Activated CD4-positive, alpha-beta memory T cell treated with anti-CD3 and anti-CD28 coated beads for 36 hours (primary cell): Measurements from ENCODE around the gene DGKA. TPM values are rescaled to one million over a fixed set of nuclear protein-coding genes. Genes with fewer than 3 reads are reported as not detected.
"Not testable (repeated sequence)": the region's sequence is repeated elsewhere in the genome, so short reads cannot be mapped to it uniquely, and the experiment has no call there.

Experiments used
- CTCF ChIA-PET: fragments of 350-600 bp; sonication (Branson Sonifier 250); formaldehyde crosslinking; loops from one replicate; lab custom pipeline; 2021; ENCODE audit warnings: antibody characterized with exemption, inconsistent platforms; lab: Charles Lee
- POLR2A ChIA-PET: fragments of 350-600 bp; sonication (Branson Sonifier 250); formaldehyde crosslinking; loops from one replicate; lab custom pipeline; 2021; ENCODE audit warnings: antibody characterized with exemption; lab: Charles Lee
- DNase-seq: peaks from one replicate; pipeline ENCODE4 v3.0.0-alpha.2; 2020
- H3K27ac Mint-ChIP-seq: one replicate; pipeline ENCODE4 v1.8.0; 2021; ENCODE audit warnings: mixed read lengths
- H3K27me3 Mint-ChIP-seq: one replicate; pipeline ENCODE4 v1.8.0; 2021; ENCODE audit warnings: mixed read lengths
- H3K36me3 Mint-ChIP-seq: one replicate; pipeline ENCODE4 v1.8.0; 2021; ENCODE audit warnings: mixed read lengths
- H3K4me1 Mint-ChIP-seq: one replicate; pipeline ENCODE4 v1.8.0; 2021; ENCODE audit warnings: low read depth, mixed read lengths
- H3K4me3 Mint-ChIP-seq: one replicate; pipeline ENCODE4 v1.8.0; 2021; ENCODE audit warnings: mild to moderate bottlenecking, mixed read lengths
- H3K9me3 Mint-ChIP-seq: one replicate; pipeline ENCODE4 v1.8.0; 2021; ENCODE audit warnings: mixed read lengths
- intact Hi-C: fragments of 100-400 bp; cut with micrococcal nuclease; formaldehyde crosslinking; loops from one replicate; pipeline ENCODE4 v1.15.1; 2023
- total RNA-seq, 2 experiments: library from RNA; stranded (reverse); gene quantifications; one replicate each; pipeline ENCODE4 v1.2.3, GENCODE V29; 2021

The DGKA gene
- total RNA-seq, 2 experiments from 2014 or later, result 348 to 383 TPM

DNA sequence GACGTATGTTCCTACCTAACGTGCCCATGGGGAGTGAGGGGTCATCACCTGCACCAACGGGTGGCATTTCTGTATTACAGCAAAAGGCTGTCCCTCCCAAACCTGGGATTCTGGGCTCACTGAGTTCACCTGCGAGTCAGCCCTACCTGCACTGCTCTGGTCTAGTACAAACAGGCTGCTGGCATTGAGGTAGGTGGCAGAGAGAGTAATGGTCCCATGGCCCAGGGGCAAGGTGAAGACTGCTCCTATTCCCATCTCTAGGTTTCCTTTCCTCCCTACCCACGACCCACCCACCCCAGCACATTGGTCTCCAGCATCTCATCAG, 66.5 kb downstream of the DGKA start:
- no peak for DNase-seq
- Mint-ChIP-seq H3K4me1 (peaks cover 19% of the 10 kb centered on the region), H3K36me3 (peaks cover 3% of the 10 kb centered on the region), H3K4me3 (peak overlapping the region; percentile 60), H3K9me3 (no peaks in the 10 kb centered on the region), H3K27ac (no peak overlapping the region), H3K27me3 (peaks cover 5% of the 10 kb centered on the region)
- CTCF ChIA-PET, result interaction anchor here (0.6 to 6.0 kb wide), 11 partner anchors 10 to 107 kb away, joined by 3 to 102 read pairs (median 22); partner anchors contain the start of genes IKZF4, PA2G4 and RAB5B
- POLR2A ChIA-PET, result interaction anchor here (1.0 to 1.3 kb wide), 3 partner anchors 10 to 49 kb away, joined by 3 to 4 read pairs (median 3); no protein-coding TSS in a partner anchor
- intact Hi-C loops, result loop anchor here (5.0 kb wide), 1 partner anchor 105 kb away; the partner anchor contains the start of gene PA2G4

DNA sequence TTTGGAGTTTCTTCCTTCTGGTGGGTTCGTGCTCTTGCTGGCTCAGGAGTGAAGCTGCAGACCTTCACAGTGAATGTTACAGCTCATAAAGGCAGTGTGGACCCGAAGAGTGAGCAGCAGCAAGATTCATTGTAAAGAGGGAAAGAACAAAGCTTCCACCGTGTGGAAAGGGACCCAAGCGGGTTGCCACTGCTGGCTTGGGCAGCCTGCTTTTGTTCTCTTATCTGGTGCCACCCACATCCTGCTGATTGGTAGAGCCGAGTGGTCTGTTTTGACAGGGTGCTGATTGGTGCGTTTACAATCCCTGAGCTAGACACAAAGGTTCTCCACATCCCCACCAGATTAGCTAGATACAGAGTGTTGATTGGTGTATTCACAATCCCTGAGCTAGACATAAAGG, 68.6 kb downstream of the DGKA start:
- peak; percentile 25 for DNase-seq
- H3K36me3 Mint-ChIP-seq, H3K9me3 Mint-ChIP-seq, H3K27ac Mint-ChIP-seq, H3K4me3 Mint-ChIP-seq, H3K27me3 Mint-ChIP-seq: not testable (repeated sequence)
- ChIA-PET CTCF (interaction anchor here (0.6 to 6.0 kb wide), 5 partner anchors 17 to 132 kb away, joined by 3 to 102 read pairs (median 3); no protein-coding TSS in a partner anchor), POLR2A (interaction anchor here (1.2 kb wide), 1 partner anchor 9 kb away, joined by 5 read pairs; no protein-coding TSS in a partner anchor)
- H3K4me1 Mint-ChIP-seq, result peaks cover 19% of the 10 kb centered on the region
- intact Hi-C loops, result loop anchor here (5.0 kb wide), 1 partner anchor 103 kb away; the partner anchor contains the start of gene PA2G4

DNA sequence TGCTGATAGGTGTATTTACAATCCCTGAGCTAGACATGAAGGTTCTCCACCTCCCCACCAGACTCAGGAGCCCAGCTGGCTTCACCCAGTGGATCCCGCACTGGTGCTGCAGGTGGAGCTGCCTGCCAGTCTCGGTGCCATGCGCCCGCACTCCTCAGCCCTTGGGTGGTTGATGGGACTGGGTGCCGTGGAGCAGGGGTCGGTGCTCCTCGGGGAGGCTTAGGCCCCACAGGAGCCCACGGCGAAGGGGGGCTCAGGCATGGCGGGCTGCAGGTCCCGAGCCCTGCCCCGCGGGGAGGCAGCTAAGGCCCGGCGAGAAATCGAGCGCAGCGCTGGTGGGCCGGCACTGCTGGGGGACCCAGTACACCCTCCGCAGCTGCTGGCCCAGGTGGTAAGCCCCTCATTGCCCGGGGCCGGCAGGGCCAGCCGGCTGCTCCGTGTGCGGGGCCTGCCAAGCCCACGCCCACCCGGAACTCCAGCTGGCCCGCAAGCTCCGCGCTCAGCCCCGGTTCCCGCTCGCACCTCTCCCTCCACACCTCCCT, 69.1 kb downstream of the DGKA start:
- not testable (repeated sequence) for H3K36me3 Mint-ChIP-seq, H3K4me3 Mint-ChIP-seq, DNase-seq, H3K27ac Mint-ChIP-seq, H3K9me3 Mint-ChIP-seq, H3K27me3 Mint-ChIP-seq
- intact Hi-C loops, result loop anchor here (5.0 kb wide), 1 partner anchor 102 kb away; the partner anchor contains the start of gene PA2G4
- ChIA-PET POLR2A (interaction anchor here (1.2 kb wide), 1 partner anchor 8 kb away, joined by 5 read pairs; no protein-coding TSS in a partner anchor), CTCF (interaction anchor here (0.9 to 1.2 kb wide), 2 partner anchors 20 to 29 kb away, joined by 3 read pairs; no protein-coding TSS in a partner anchor)
- peaks cover 19% of the 10 kb centered on the region for H3K4me1 Mint-ChIP-seq

DNA sequence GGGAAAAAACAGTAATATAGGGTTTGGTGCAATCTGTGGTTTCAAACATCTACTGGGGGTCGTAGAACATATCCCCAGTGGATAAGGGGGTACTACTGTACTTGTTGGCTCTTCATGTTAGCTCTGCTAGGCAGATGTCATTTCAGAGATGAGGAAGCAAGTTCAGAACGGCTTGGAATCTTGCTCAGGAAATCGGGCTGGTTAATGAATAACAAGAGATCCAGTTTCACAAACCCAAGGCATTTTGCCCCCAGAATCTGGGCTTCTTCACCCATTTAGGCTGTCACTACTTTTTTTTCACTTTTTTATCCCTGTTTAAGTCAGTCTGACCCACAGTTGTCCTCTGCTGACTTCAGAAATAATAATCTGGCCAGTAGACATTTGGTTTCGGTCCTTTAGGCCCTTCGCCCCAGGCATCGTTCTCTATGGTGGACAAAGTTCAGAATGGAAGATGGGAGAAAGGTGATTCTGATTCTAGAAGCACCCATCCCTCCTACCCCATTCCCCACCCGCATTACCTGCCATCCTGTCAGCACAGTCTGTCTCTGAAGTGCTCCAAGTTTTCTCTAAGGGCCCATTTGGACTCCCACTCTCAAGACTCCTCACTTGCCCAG, 70.6 kb downstream of the DGKA start:
- CTCF ChIA-PET, result no interaction called here
- Mint-ChIP-seq H3K4me3 (no peak overlapping the region), H3K36me3 (no peaks in the 10 kb centered on the region), H3K27ac (no peak overlapping the region), H3K9me3 (no peaks in the 10 kb centered on the region), H3K27me3 (peaks cover 5% of the 10 kb centered on the region), H3K4me1 (peaks cover 14% of the 10 kb centered on the region)
- POLR2A ChIA-PET, result interaction anchor here (0.6 kb wide), 1 partner anchor 19 kb away, joined by 3 read pairs; the partner anchor contains the start of gene IKZF4
- no peak for DNase-seq
- intact Hi-C loops, result no loop called here

DNA sequence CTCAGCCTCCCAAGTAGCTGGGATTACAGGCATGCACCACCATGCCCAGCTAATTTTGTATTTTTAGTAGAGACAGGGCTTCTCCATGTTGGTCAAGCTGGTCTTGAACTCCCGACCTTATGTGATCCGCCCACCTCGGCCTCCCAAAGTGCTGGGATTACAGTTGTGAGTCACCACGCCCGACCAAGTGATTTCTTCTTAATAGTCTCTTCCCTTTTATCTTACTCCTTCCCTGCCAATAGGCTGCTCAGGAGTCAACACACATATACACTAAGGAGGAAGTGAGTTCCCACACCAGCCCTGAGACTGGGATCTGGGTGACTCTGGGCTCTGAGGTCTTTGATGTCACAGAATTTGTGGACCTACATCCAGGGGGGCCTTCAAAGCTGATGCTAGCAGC, 72.4 kb downstream of the DGKA start:
- intact Hi-C loops, result not testable (repeated sequence)
- peaks cover 18% of the 10 kb centered on the region for H3K4me1 Mint-ChIP-seq
- CTCF ChIA-PET, result interaction anchor here (1.5 kb wide), 1 partner anchor 26 kb away, joined by 4 read pairs; no protein-coding TSS in a partner anchor

More for the DNA sequence above, 72.4 kb downstream of the DGKA start:
- H3K27ac Mint-ChIP-seq, H3K4me3 Mint-ChIP-seq, DNase-seq, H3K9me3 Mint-ChIP-seq, POLR2A ChIA-PET, H3K36me3 Mint-ChIP-seq, H3K27me3 Mint-ChIP-seq: not testable (repeated sequence)

Other genes with a start within 250 kb of the DGKA start
- gene ITGA7, start 223.3 kb upstream of the DGKA start, total RNA-seq, result 1 to 10 TPM; 4.1 to 4.5 TPM
- gene BLOC1S1, start 215.1 kb upstream of the DGKA start, total RNA-seq, result 100 to 1,000 TPM; 153 to 162 TPM
- gene RDH5, start 210.8 kb upstream of the DGKA start, total RNA-seq, result 1 to 10 TPM; 5.1 to 7.0 TPM
- 100 to 1,000 TPM; 204 to 210 TPM for gene CD63, start 202.2 kb upstream of the DGKA start, total RNA-seq
- gene GDF11, start 188.0 kb upstream of the DGKA start, total RNA-seq, result 1 to 10 TPM; 7.7 to 8.7 TPM
- 100 to 1,000 TPM; 104 to 110 TPM for gene SARNP, start 113.4 kb upstream of the DGKA start, total RNA-seq
- 10 to 100 TPM; 37.9 to 41.2 TPM for gene ORMDL2, start 113.1 kb upstream of the DGKA start, total RNA-seq
- 10 to 100 TPM; 34.9 to 35.1 TPM for gene DNAJC14, start 101.6 kb upstream of the DGKA start, total RNA-seq
- gene MMP19, start 88.2 kb upstream of the DGKA start, total RNA-seq, result under 1 TPM in 1 of 2 experiments, not detected in 1; 0.31 TPM
- 10 to 100 TPM; 31.6 to 33.0 TPM for gene PYM1, start 3.3 kb upstream of the DGKA start, total RNA-seq
- 1 to 10 TPM in 1 of 2 experiments, under 1 TPM in 1; 0.94 to 1.5 TPM for gene PMEL, start 34.9 kb downstream of the DGKA start, total RNA-seq
- 100 to 1,000 TPM; 121 to 127 TPM for gene CDK2, start 35.7 kb downstream of the DGKA start, total RNA-seq
- 10 to 100 TPM; 44.8 to 46.4 TPM for gene RAB5B, start 42.9 kb downstream of the DGKA start, total RNA-seq
- 1 to 10 TPM; 2.4 to 2.7 TPM for gene SUOX, start 66.1 kb downstream of the DGKA start, total RNA-seq
- 10 to 100 TPM; 14.4 to 15.1 TPM for gene IKZF4, start 89.9 kb downstream of the DGKA start, total RNA-seq
- gene RPS26, start 110.8 kb downstream of the DGKA start, total RNA-seq, result 10 to 100 TPM; 28.1 to 40.7 TPM
- under 1 TPM; 0.82 to 0.86 TPM for gene ERBB3, start 149.0 kb downstream of the DGKA start, total RNA-seq
- gene PA2G4, start 173.4 kb downstream of the DGKA start, total RNA-seq, result 100 to 1,000 TPM; 399 to 410 TPM
- 1,000 to 10,000 TPM; 5,210 to 5,251 TPM for gene RPL41, start 185.5 kb downstream of the DGKA start, total RNA-seq
- 1 to 10 TPM; 5.1 to 7.2 TPM for gene ZC3H10, start 187.1 kb downstream of the DGKA start, total RNA-seq
- gene ESYT1, start 197.1 kb downstream of the DGKA start, total RNA-seq, result 100 to 1,000 TPM; 142 to 146 TPM
- 10 to 100 TPM; 63.8 to 70.8 TPM for gene MYL6B, start 221.4 kb downstream of the DGKA start, total RNA-seq
- gene MYL6, start 227.2 kb downstream of the DGKA start, total RNA-seq, result 1,000 to 10,000 TPM; 1,196 to 1,215 TPM